Esophagus muscularis mucosa (tissue), 4 donors: ENCODE data around the gene LYPLA2. TPM values are rescaled to one million over a fixed set of nuclear protein-coding genes. Genes with fewer than 3 reads are reported as not detected.
A peak's percentile ranks its signal among the peaks of the same experiment; 100 is the strongest.

Experiments used
- DNase-seq: peaks from one replicate; pipeline ENCODE4 v3.0.0-alpha.2; 2017; ENCODE audit errors: extremely low spot score
- H3K27ac ChIP-seq, 4 donors: fragments of 200-600 bp; sonication (generic); replicated peaks in 1 of 4; 1 replicate in 3 of 4; 2 replicates in 1 of 4; pipeline ENCODE4 v1.5.1; 2016 to 2019; ENCODE audit warnings: mild to moderate bottlenecking in 1 of 4
- H3K27me3 ChIP-seq, 4 donors: fragments of 200-600 bp; sonication (generic); one replicate each; pipeline versions ENCODE4 v1.5.1 to v1.6.0; 2016 to 2019
- H3K36me3 ChIP-seq, 4 donors: fragments of 200-600 bp; sonication (generic); one replicate each; pipeline ENCODE4 v1.5.1; 2016 to 2019
- H3K4me1 ChIP-seq, 4 donors: fragments of 200-600 bp; sonication (generic); one replicate each; pipeline ENCODE4 v1.5.1; 2016 to 2019
- H3K4me3 ChIP-seq, 4 donors: fragments of 200-600 bp; sonication (generic); 1 replicate in 2 of 4; 2 replicates in 2 of 4; pipeline ENCODE4 v1.5.1; 2016 to 2019; ENCODE audit warnings: mild to moderate bottlenecking in 4 of 4, moderate library complexity in 1 of 4
- H3K9me3 ChIP-seq, 4 donors: fragments of 200-600 bp; sonication (generic); 1 replicate in 3 of 4; 2 replicates in 1 of 4; pipeline ENCODE4 v1.5.1; 2016 to 2019
- CTCF ChIP-seq, 3 experiments: fragments of 200-600 bp in 2 of 3; fragments of 450-650 bp in 1 of 3; sonication (generic) in 2 of 3; IDR thresholded peaks; one replicate each; pipeline ENCODE4 v1.5.1; 2017 to 2019; ENCODE audit warnings: antibody characterized with exemption in 3 of 3, mild to moderate bottlenecking in 2 of 3, moderate library complexity in 1 of 3
- EP300 ChIP-seq: sonication (generic); formaldehyde crosslinking; IDR thresholded peaks from one replicate; pipeline ENCODE4 v1.6.1; 2017; ENCODE audit warnings: antibody characterized with exemption
- POLR2A ChIP-seq: fragments of 450-650 bp; IDR thresholded peaks from one replicate; pipeline ENCODE4 v1.6.1; 2017; ENCODE audit warnings: antibody characterized with exemption, moderate library complexity, mild to moderate bottlenecking, low read depth
- POLR2AphosphoS5 ChIP-seq, 2 donors: sonication (generic); formaldehyde crosslinking; IDR thresholded peaks; one replicate each; pipeline ENCODE4 v1.6.1; 2017; ENCODE audit warnings: antibody characterized with exemption in 2 of 2
- WGBS: methylation state at CpG from one replicate; pipeline ENCODE4 v1.1.5; 2018; 5-methylcytosine and 5-hydroxymethylcytosine counted together
- intact Hi-C: fragments of 100-400 bp; cut with DNase I; formaldehyde crosslinking; loops from one replicate; pipeline ENCODE4 v1.15.1; 2023
- total RNA-seq, 4 donors: library from RNA; depleted of rRNA; stranded (reverse); fragments of >200 nt; gene quantifications; one replicate each; pipeline versions ENCODE4 v1.1.0 to v1.2.1, GENCODE V29; 2016

Gene LYPLA2
- total RNA-seq, 4 donors from 2014 or later: 32.8 to 51.4 (median 40.8) TPM

- no peaks in the 10 kb centered on the region for H3K27me3 ChIP-seq
- intact Hi-C loops: loop anchor here (5.0 kb wide), 1 partner anchor 58 kb away; the partner anchor contains the start of gene FUCA1
- DNase-seq: no peak
- TF ChIP-seq CTCF (IDR thresholded peaks at IDR 0.05) (peak; percentile 71 to 80 (median 77)), POLR2AphosphoS5 (IDR thresholded peaks at IDR 0.05) (peak in 1 of 2 donors; percentile 51), POLR2A (no peak)
- H3K9me3 ChIP-seq: no peaks in the 10 kb centered on the region
- no peak overlapping the region for H3K4me3 ChIP-seq
- peaks cover 11 to 69% (median 56%) of the 10 kb centered on the region in 4 donors for H3K36me3 ChIP-seq
- whole genome bisulfite sequencing: 39% methylated on average over 6 of the region's 6 CpGs
- peak overlapping the region in 1 of 4 donors; percentile 28 for H3K27ac ChIP-seq
- peaks cover 0 to 6% (median 3%) of the 10 kb centered on the region in 4 donors for H3K4me1 ChIP-seq
Measured at GRCh38 chr1:23809751-23810171, 18.8 kb downstream of the LYPLA2 start.

- Histone ChIP-seq H3K36me3 (peaks cover 13 to 72% (median 63%) of the 10 kb centered on the region in 4 donors), H3K27ac (peak overlapping the region in 1 of 4 donors; percentile 20), H3K4me1 (peaks cover 0 to 6% (median 3%) of the 10 kb centered on the region in 4 donors), H3K4me3 (no peak overlapping the region), H3K9me3 (no peaks in the 10 kb centered on the region), H3K27me3 (no peaks in the 10 kb centered on the region)
- intact Hi-C loops: loop anchor here (5.0 kb wide), 1 partner anchor 56 kb away; the partner anchor contains the start of gene FUCA1
- TF ChIP-seq CTCF (IDR thresholded peaks at IDR 0.05) (peak; percentile 31 to 62 (median 35)), POLR2AphosphoS5 (IDR thresholded peaks at IDR 0.05) (no peak), POLR2A (no peak), EP300 (no peak)
- DNase-seq: no peak
- 56% methylated on average over 3 of the region's 3 CpGs for WGBS
Measured at GRCh38 chr1:23810818-23811540, 20.0 kb downstream of the LYPLA2 start.

- Histone ChIP-seq H3K36me3 (peaks cover 36 to 78% (median 71%) of the 10 kb centered on the region in 4 donors), H3K27me3 (no peaks in the 10 kb centered on the region), H3K4me3 (no peak overlapping the region), H3K9me3 (no peaks in the 10 kb centered on the region), H3K27ac (no peak overlapping the region), H3K4me1 (peaks cover 0 to 6% (median 3%) of the 10 kb centered on the region in 4 donors)
- 95% methylated on average over 4 of the region's 4 CpGs for whole genome bisulfite sequencing
- no peak for DNase-seq
- intact Hi-C loops: loop anchor here (5.0 kb wide), 1 partner anchor 53 kb away; the partner anchor contains the start of gene FUCA1
- no peak for TF ChIP-seq POLR2A
Measured at GRCh38 chr1:23814016-23814415, 23.1 kb downstream of the LYPLA2 start.

- no peaks in the 10 kb centered on the region for H3K9me3 ChIP-seq
- no peaks in the 10 kb centered on the region for H3K27me3 ChIP-seq
- no peak overlapping the region for H3K4me3 ChIP-seq
- H3K36me3 ChIP-seq: peaks cover 36 to 88% (median 83%) of the 10 kb centered on the region in 4 donors
- WGBS: 92% methylated on average over 3 of the region's 3 CpGs
- no peak overlapping the region for H3K27ac ChIP-seq
- H3K4me1 ChIP-seq: no peaks in the 10 kb centered on the region
- no peak for DNase-seq
- intact Hi-C loops: no loop called here
- TF ChIP-seq CTCF (IDR thresholded peaks at IDR 0.05) (no peak), POLR2AphosphoS5 (IDR thresholded peaks at IDR 0.05) (no peak), POLR2A (no peak), EP300 (no peak)
Measured at GRCh38 chr1:23816361-23816760, 25.4 kb downstream of the LYPLA2 start.

GRCh38 chr1:23816906-23817305, 26.0 kb downstream of the LYPLA2 start:
- Histone ChIP-seq H3K4me1 (no peaks in the 10 kb centered on the region), H3K4me3 (no peak overlapping the region), H3K27ac (no peak overlapping the region), H3K9me3 (no peaks in the 10 kb centered on the region), H3K36me3 (peaks cover 36 to 82% (median 80%) of the 10 kb centered on the region in 4 donors), H3K27me3 (no peaks in the 10 kb centered on the region)
- no peak for DNase-seq
- TF ChIP-seq POLR2A (no peak), CTCF (IDR thresholded peaks at IDR 0.05) (no peak), POLR2AphosphoS5 (IDR thresholded peaks at IDR 0.05) (no peak), EP300 (no peak)
- intact Hi-C loops: no loop called here
